WTC11 (cell line): ENCODE data around the gene TNFSF13B. TPM values are rescaled to one million over a fixed set of nuclear protein-coding genes. Genes with fewer than 3 reads are reported as not detected.

ENCODE experiments used
- ATAC-seq: fragments of 200-7000 bp; cut with Tn5 transposase; 2 replicates; pipeline ENCODE4 v1.10.0; 2021; ENCODE audit warnings: mild to moderate bottlenecking, moderate library complexity
- CTCF ChIA-PET: fragments of 300-600 bp; sonication (Branson Sonifier 250); formaldehyde crosslinking; loops from one replicate; lab custom pipeline; 2021; ENCODE audit warnings: antibody characterized with exemption; lab: Charles Lee
- POLR2A ChIA-PET: fragments of 350-600 bp; sonication (Branson Sonifier 250); formaldehyde crosslinking; loops from one replicate; lab custom pipeline; 2021; ENCODE audit warnings: antibody characterized with exemption; lab: Charles Lee
- DNase-seq: peaks from one replicate; pipeline ENCODE4 v3.0.0; 2021; ENCODE audit warnings: low spot score
- H3K27ac Mint-ChIP-seq: 2 replicates; pipeline ENCODE4 v1.8.0; 2021; ENCODE audit warnings: mixed read lengths
- H3K27me3 Mint-ChIP-seq: 2 replicates; pipeline ENCODE4 v1.8.0; 2021; ENCODE audit warnings: low read depth, mild to moderate bottlenecking, moderate library complexity, mixed read lengths
- H3K36me3 Mint-ChIP-seq: 2 replicates; pipeline ENCODE4 v1.8.0; 2021; ENCODE audit warnings: mixed read lengths
- H3K4me1 Mint-ChIP-seq: 2 replicates; pipeline ENCODE4 v1.8.0; 2022; ENCODE audit warnings: mixed read lengths
- H3K4me3 Mint-ChIP-seq: 2 replicates; pipeline ENCODE4 v1.8.0; 2021; ENCODE audit warnings: mild to moderate bottlenecking, moderate library complexity, mixed read lengths
- H3K9me3 Mint-ChIP-seq: 2 replicates; pipeline ENCODE4 v1.8.0; 2021; ENCODE audit warnings: mixed read lengths
- ATF2 ChIP-seq: sonication (generic); formaldehyde crosslinking; IDR thresholded peaks from 2 replicates; pipeline ENCODE4 v1.8.1; 2022; ENCODE audit warnings: low read depth, missing genetic modification reagents, borderline replicate concordance
- CREM ChIP-seq: sonication (generic); formaldehyde crosslinking; IDR thresholded peaks from 2 replicates; pipeline ENCODE4 v1.8.1; 2022; ENCODE audit warnings: mild to moderate bottlenecking, missing genetic modification reagents, moderate library complexity
- E2F1 ChIP-seq: sonication (generic); formaldehyde crosslinking; IDR thresholded peaks from 2 replicates; pipeline ENCODE4 v1.8.0; 2022; ENCODE audit warnings: mild to moderate bottlenecking, missing genetic modification reagents
- E2F5 ChIP-seq: sonication (generic); formaldehyde crosslinking; IDR thresholded peaks from 2 replicates; pipeline ENCODE4 v1.8.1; 2022; ENCODE audit warnings: mild to moderate bottlenecking, moderate library complexity, missing genetic modification reagents
- ELF4 ChIP-seq: sonication (generic); formaldehyde crosslinking; IDR thresholded peaks from 2 replicates; pipeline ENCODE4 v1.8.1; 2022; ENCODE audit warnings: low read depth, mild to moderate bottlenecking, moderate library complexity, missing genetic modification reagents
- ERG ChIP-seq: fragments of 250-450 bp; sonication (Bioruptor Pico); IDR thresholded peaks from 2 replicates; pipeline ENCODE4 v1.8.0; 2021; ENCODE audit warnings: mild to moderate bottlenecking
- FOXK1 ChIP-seq: sonication (generic); formaldehyde crosslinking; IDR thresholded peaks from 2 replicates; pipeline ENCODE4 v1.8.0; 2022; ENCODE audit warnings: mild to moderate bottlenecking, moderate library complexity, missing genetic modification reagents
- HMGA2 ChIP-seq: fragments of 250-450 bp; sonication (Bioruptor Pico); IDR thresholded peaks from 2 replicates; pipeline ENCODE4 v1.4.0; 2021; ENCODE audit warnings: mild to moderate bottlenecking, moderate library complexity
- IRF2 ChIP-seq: sonication (generic); formaldehyde crosslinking; IDR thresholded peaks from 2 replicates; pipeline ENCODE4 v1.8.0; 2022; ENCODE audit warnings: low read depth, missing genetic modification reagents, borderline replicate concordance
- KAT7 ChIP-seq: sonication (generic); formaldehyde crosslinking; IDR thresholded peaks from 2 replicates; pipeline ENCODE4 v1.8.1; 2023; ENCODE audit warnings: missing genetic modification reagents, mild to moderate bottlenecking, borderline replicate concordance
- MYBL2 ChIP-seq: sonication (generic); formaldehyde crosslinking; IDR thresholded peaks from 2 replicates; pipeline ENCODE4 v1.8.1; 2023; ENCODE audit warnings: mild to moderate bottlenecking, moderate library complexity, missing genetic modification reagents
- NFYB ChIP-seq: sonication (generic); formaldehyde crosslinking; conservative IDR thresholded peaks from 2 replicates; pipeline ENCODE4 v1.8.0; 2022; ENCODE audit warnings: low read depth, missing genetic modification reagents
- NR1H2 ChIP-seq: sonication (generic); formaldehyde crosslinking; IDR thresholded peaks from 2 replicates; pipeline ENCODE4 v1.9.0; 2021; ENCODE audit warnings: mild to moderate bottlenecking, moderate library complexity, missing genetic modification reagents
- NR3C1 ChIP-seq: sonication (generic); formaldehyde crosslinking; conservative IDR thresholded peaks from 2 replicates; pipeline ENCODE4 v1.8.1; 2023; ENCODE audit warnings: low read depth, mild to moderate bottlenecking, missing genetic modification reagents
- SMAD3 ChIP-seq: sonication (generic); formaldehyde crosslinking; IDR thresholded peaks from 2 replicates; pipeline ENCODE4 v1.8.0; 2022; ENCODE audit warnings: missing genetic modification reagents, mild to moderate bottlenecking, borderline replicate concordance
- TCF7 ChIP-seq: sonication (generic); formaldehyde crosslinking; IDR thresholded peaks from 2 replicates; pipeline ENCODE4 v1.8.0; 2022; ENCODE audit warnings: mild to moderate bottlenecking, low read depth, missing genetic modification reagents, moderate library complexity
- TEAD1 ChIP-seq: sonication (generic); formaldehyde crosslinking; IDR thresholded peaks from 2 replicates; pipeline ENCODE4 v1.8.0; 2022; ENCODE audit warnings: mild to moderate bottlenecking, missing genetic modification reagents
- TP53 ChIP-seq: sonication (generic); formaldehyde crosslinking; IDR thresholded peaks from 2 replicates; pipeline ENCODE4 v1.8.1; 2023; ENCODE audit warnings: mild to moderate bottlenecking, missing genetic modification reagents
- ZMAT4 ChIP-seq: fragments of 250-450 bp; sonication (Bioruptor Pico); IDR thresholded peaks from 2 replicates; pipeline ENCODE4 v1.9.0; 2021; ENCODE audit warnings: mild to moderate bottlenecking
- ZNF121 ChIP-seq: sonication (generic); formaldehyde crosslinking; IDR thresholded peaks from 2 replicates; pipeline ENCODE4 v1.8.0; 2023; ENCODE audit warnings: missing genetic modification reagents
- ZNF232 ChIP-seq: sonication (generic); formaldehyde crosslinking; IDR thresholded peaks from 2 replicates; pipeline ENCODE4 v1.8.0; 2022; ENCODE audit warnings: mild to moderate bottlenecking, missing genetic modification reagents
- ZNF263 ChIP-seq: sonication (generic); formaldehyde crosslinking; IDR thresholded peaks from 2 replicates; pipeline ENCODE4 v1.8.1; 2022; ENCODE audit warnings: low read depth, mild to moderate bottlenecking, moderate library complexity, missing genetic modification reagents
- ZNF396 ChIP-seq: fragments of 250-450 bp; sonication (Bioruptor Pico); IDR thresholded peaks from 2 replicates; pipeline ENCODE4 v1.8.0; 2021; ENCODE audit warnings: mild to moderate bottlenecking, moderate library complexity, borderline replicate concordance
- ZNF425 ChIP-seq: fragments of 250-450 bp; sonication (Bioruptor Pico); conservative IDR thresholded peaks from 2 replicates; pipeline ENCODE4 v1.9.0; 2021; ENCODE audit warnings: mild to moderate bottlenecking
- ZNF512 ChIP-seq: sonication (generic); formaldehyde crosslinking; IDR thresholded peaks from 2 replicates; pipeline ENCODE4 v1.8.1; 2022; ENCODE audit warnings: missing genetic modification reagents, borderline replicate concordance
- total RNA-seq: library from RNA; stranded (reverse); gene quantifications from 3 replicates; pipeline ENCODE4 v1.2.3, GENCODE V29; 2021

The TNFSF13B gene
- total RNA-seq, 1 experiment from 2014 or later, result 0.39 TPM

GRCh38 chr13:108349269-108349668 lies 79.8 kb downstream of the TNFSF13B start:
- H3K27me3 Mint-ChIP-seq, result no peaks in the 10 kb centered on the region; the same call in 1 of the 2 replicates
- ATAC-seq, result no peak
- TF ChIP-seq E2F1, result no peak
- no peak for TF ChIP-seq TP53
- TF ChIP-seq ZNF121 (CRISPR knock-in tag), result no peak
- TF ChIP-seq TEAD1 (CRISPR knock-in tag), result no peak
- TF ChIP-seq ZNF263 (CRISPR knock-in tag), result no peak
- TF ChIP-seq ZNF232, result no peak
- no peak for TF ChIP-seq E2F5 (CRISPR knock-in tag)
- TF ChIP-seq ATF2 (CRISPR knock-in tag), result no peak
- no peak for TF ChIP-seq CREM (CRISPR knock-in tag)
- TF ChIP-seq NR3C1 (CRISPR knock-in tag), result no peak
- TF ChIP-seq MYBL2 (CRISPR knock-in tag), result no peak
- no peak for TF ChIP-seq NFYB
- TF ChIP-seq ERG (CRISPR knock-in tag), result no peak
- no peaks in the 10 kb centered on the region for H3K9me3 Mint-ChIP-seq
- POLR2A ChIA-PET, result no interaction called here
- no peak overlapping the region for H3K27ac Mint-ChIP-seq
- H3K36me3 Mint-ChIP-seq, result no peaks in the 10 kb centered on the region
- H3K4me1 Mint-ChIP-seq, result peaks cover 15% of the 10 kb centered on the region
- no peak overlapping the region for H3K4me3 Mint-ChIP-seq
- no peak for DNase-seq
- CTCF ChIA-PET, result no interaction called here

GRCh38 chr13:108350579-108350978 lies 81.1 kb downstream of the TNFSF13B start:
- POLR2A ChIA-PET, result interaction anchor here (0.6 kb wide), 1 partner anchor 292 kb away, joined by 3 read pairs; no protein-coding TSS in a partner anchor
- Mint-ChIP-seq H3K27me3 (no peaks in the 10 kb centered on the region; the same call in 1 of the 2 replicates), H3K4me1 (peaks cover 19% of the 10 kb centered on the region), H3K9me3 (no peaks in the 10 kb centered on the region), H3K4me3 (no peak overlapping the region), H3K27ac (no peak overlapping the region)
- DNase-seq (no peak), ATAC-seq (no peak)
- CTCF ChIA-PET, result interaction anchor here (1.1 kb wide), 1 partner anchor 157 kb away, joined by 3 read pairs; no protein-coding TSS in a partner anchor
- TF ChIP-seq ZNF512 (CRISPR knock-in tag), result no peak
- TF ChIP-seq KAT7 (CRISPR knock-in tag), result no peak
- TF ChIP-seq HMGA2 (CRISPR knock-in tag), result no peak
- TF ChIP-seq NR1H2 (CRISPR knock-in tag), result no peak
- TF ChIP-seq ZNF396 (CRISPR knock-in tag), result no peak
- TF ChIP-seq TCF7 (CRISPR knock-in tag), result no peak
- TF ChIP-seq ZMAT4 (CRISPR knock-in tag), result no peak
- no peak for TF ChIP-seq FOXK1 (CRISPR knock-in tag)
- TF ChIP-seq E2F5 (CRISPR knock-in tag), result no peak
- no peak for TF ChIP-seq TEAD1 (CRISPR knock-in tag)
- no peak for TF ChIP-seq IRF2 (CRISPR knock-in tag)
- no peak for TF ChIP-seq ELF4 (CRISPR knock-in tag)
- no peak for TF ChIP-seq ZNF425 (CRISPR knock-in tag)
- TF ChIP-seq SMAD3, result no peak
- TF ChIP-seq, all 79 proteins: peak for 0
- H3K36me3 Mint-ChIP-seq, result no peaks in the 10 kb centered on the region
